ENCODE results near the gene SLFNL1. TPM values are rescaled to one million over a fixed set of nuclear protein-coding genes. Genes with fewer than 3 reads are reported as not detected.

Gene SLFNL1
- total and polyA plus RNA-seq, 2 experiments from 2014 or later, result 0.11 to 0.21 TPM

- Histone ChIP-seq H3K36me3 (ENCODE audit: low read depth) (peaks cover 44% of the 10 kb centered on the region), H3K9me3 (ENCODE audit: low read depth) (no peaks in the 10 kb centered on the region), H3K9ac (no peak overlapping the region), H3K4me2 (ENCODE audit: unreplicated experiment) (no peak overlapping the region), H3K4me3 (no peak overlapping the region), H3K27ac (no peak overlapping the region), H3F3A (ENCODE audit: insufficient read depth) (peaks cover 32% of the 10 kb centered on the region), H3K9me2 (ENCODE audit: insufficient read depth) (no peaks in the 10 kb centered on the region), H3K27me3 (replicated peaks; ENCODE audit: insufficient read depth) (no peaks in the 10 kb centered on the region), H2AFZ (no peak overlapping the region), H4K20me1 (ENCODE audit: insufficient read depth) (no peaks in the 10 kb centered on the region), H3K79me2 (ENCODE audit: insufficient read depth) (no peaks in the 10 kb centered on the region), H3K4me1 (ENCODE audit: insufficient read depth) (peaks cover 10% of the 10 kb centered on the region)
- WGBS, 2 experiments (ENCODE audit: low coverage in 1 of 2, low lambda C conversion rate in 2 of 2, missing lambda C conversion rate in 2 of 2), result 80% methylated on average over 5 of the region's 5 CpGs
- in situ Hi-C loops (cut with MboI), result no loop called here
- no peak for DNase-seq
- no peak for TF ChIP-seq EZH2phosphoT487 (IDR thresholded peaks at IDR 0.05; ENCODE audit: insufficient read depth, low read depth)
- no peak for TF ChIP-seq EZH2 (IDR thresholded peaks at IDR 0.05; ENCODE audit: insufficient read depth, poor library complexity, severe bottlenecking)
Observed at GRCh38 chr1:41005876-41006275, 15.6 kb downstream of the SLFNL1 start.

- H3F3A ChIP-seq (ENCODE audit: insufficient read depth), result peaks cover 32% of the 10 kb centered on the region
- H4K20me1 ChIP-seq (ENCODE audit: insufficient read depth), result no peaks in the 10 kb centered on the region
- H3K36me3 ChIP-seq (ENCODE audit: low read depth), result peaks cover 38% of the 10 kb centered on the region
- H3K27me3 ChIP-seq (replicated peaks; ENCODE audit: insufficient read depth), result no peaks in the 10 kb centered on the region
- no peak overlapping the region for H3K4me3 ChIP-seq
- H3K9ac ChIP-seq, result peak overlapping the region; percentile 41
- in situ Hi-C loops (cut with MboI), result no loop called here
- peak; percentile 99 for DNase-seq
- TF ChIP-seq EZH2 (IDR thresholded peaks at IDR 0.05; ENCODE audit: insufficient read depth, poor library complexity, severe bottlenecking), result no peak
- no peak for TF ChIP-seq EZH2phosphoT487 (IDR thresholded peaks at IDR 0.05; ENCODE audit: insufficient read depth, low read depth)
- H3K79me2 ChIP-seq (ENCODE audit: insufficient read depth), result 0 out of 2 replicates have a peak, but pooled peaks cover 3% of the 10 kb centered on the region
- 10 to 11% methylated on average over 11 of the region's 11 CpGs for WGBS, 2 experiments (ENCODE audit: low coverage in 1 of 2, low lambda C conversion rate in 2 of 2, missing lambda C conversion rate in 2 of 2)
- peak overlapping the region; percentile 40 for H3K4me2 ChIP-seq (ENCODE audit: unreplicated experiment)
- no peaks in the 10 kb centered on the region for H3K9me2 ChIP-seq (ENCODE audit: insufficient read depth)
- H3K9me3 ChIP-seq (ENCODE audit: low read depth), result no peaks in the 10 kb centered on the region
- H3K27ac ChIP-seq, result peak overlapping the region; percentile 80
- peaks cover 10% of the 10 kb centered on the region for H3K4me1 ChIP-seq (ENCODE audit: insufficient read depth)
- no peak overlapping the region for H2AFZ ChIP-seq
Observed at GRCh38 chr1:41003640-41004220, 17.8 kb downstream of the SLFNL1 start.

- peak overlapping the region; percentile 40 for H3K4me2 ChIP-seq (ENCODE audit: unreplicated experiment)
- 72 to 75% methylated on average over 9 of the region's 9 CpGs for WGBS, 2 experiments (ENCODE audit: low coverage in 1 of 2, low lambda C conversion rate in 2 of 2, missing lambda C conversion rate in 2 of 2)
- H2AFZ ChIP-seq, result no peak overlapping the region
Observed at GRCh38 chr1:41003127-41003639, 18.3 kb downstream of the SLFNL1 start.

GRCh38 chr1:40998668-40999067, 22.9 kb downstream of the SLFNL1 start:
- no peak for TF ChIP-seq EZH2 (IDR thresholded peaks at IDR 0.05; ENCODE audit: insufficient read depth, poor library complexity, severe bottlenecking)
- no peak for TF ChIP-seq EZH2phosphoT487 (IDR thresholded peaks at IDR 0.05; ENCODE audit: insufficient read depth, low read depth)
- Histone ChIP-seq H3K9ac (no peak overlapping the region), H2AFZ (no peak overlapping the region), H4K20me1 (ENCODE audit: insufficient read depth) (no peaks in the 10 kb centered on the region), H3K27me3 (replicated peaks; ENCODE audit: insufficient read depth) (no peaks in the 10 kb centered on the region), H3K4me2 (ENCODE audit: unreplicated experiment) (no peak overlapping the region), H3K4me1 (ENCODE audit: insufficient read depth) (peaks cover 10% of the 10 kb centered on the region), H3K4me3 (no peak overlapping the region), H3K36me3 (ENCODE audit: low read depth) (peaks cover 62% of the 10 kb centered on the region), H3K27ac (no peak overlapping the region), H3K9me2 (ENCODE audit: insufficient read depth) (no peaks in the 10 kb centered on the region), H3F3A (ENCODE audit: insufficient read depth) (peaks cover 24% of the 10 kb centered on the region), H3K9me3 (ENCODE audit: low read depth) (no peaks in the 10 kb centered on the region), H3K79me2 (ENCODE audit: insufficient read depth) (peaks cover 29% of the 10 kb centered on the region; the same call in 1 of the 2 replicates)
- WGBS, 2 experiments (ENCODE audit: low coverage in 1 of 2, low lambda C conversion rate in 2 of 2, missing lambda C conversion rate in 2 of 2), result 97 to 98% methylated on average over 4 of the region's 4 CpGs
- no peak for DNase-seq
- in situ Hi-C loops (cut with MboI), result no loop called here

More at GRCh38 chr1:41003127-41003639, 18.3 kb downstream of the SLFNL1 start:
- no peaks in the 10 kb centered on the region for H3K27me3 ChIP-seq (replicated peaks; ENCODE audit: insufficient read depth)
- H3K27ac ChIP-seq, result peak overlapping the region; percentile 80
- DNase-seq, result no peak
- H4K20me1 ChIP-seq (ENCODE audit: insufficient read depth), result no peaks in the 10 kb centered on the region
- no peaks in the 10 kb centered on the region for H3K9me2 ChIP-seq (ENCODE audit: insufficient read depth)
- H3K9me3 ChIP-seq (ENCODE audit: low read depth), result no peaks in the 10 kb centered on the region
- peaks cover 32% of the 10 kb centered on the region for H3F3A ChIP-seq (ENCODE audit: insufficient read depth)
- H3K9ac ChIP-seq, result peak overlapping the region; percentile 41
- H3K4me3 ChIP-seq, result no peak overlapping the region
- in situ Hi-C loops (cut with MboI), result no loop called here
- TF ChIP-seq EZH2phosphoT487 (IDR thresholded peaks at IDR 0.05; ENCODE audit: insufficient read depth, low read depth) (no peak), EZH2 (IDR thresholded peaks at IDR 0.05; ENCODE audit: insufficient read depth, poor library complexity, severe bottlenecking) (no peak)
- peaks cover 35% of the 10 kb centered on the region for H3K36me3 ChIP-seq (ENCODE audit: low read depth)
- H3K4me1 ChIP-seq (ENCODE audit: insufficient read depth), result peaks cover 10% of the 10 kb centered on the region
- 0 out of 2 replicates have a peak, but pooled peaks cover 5% of the 10 kb centered on the region for H3K79me2 ChIP-seq (ENCODE audit: insufficient read depth)
